Ovary (tissue), 9 donors: Measurements from ENCODE around the gene CLDN15. TPM values are rescaled to one million over a fixed set of nuclear protein-coding genes. Genes with fewer than 3 reads are reported as not detected.

Experiments used
- DNase-seq, 5 donors: peaks; one replicate each; pipeline ENCODE4 v3.0.0-alpha.2; 2019 to 2020
- H3K27ac ChIP-seq, 2 donors: fragments of 200-600 bp; one replicate each; pipeline versions ENCODE4 v1.5.1 to v1.8.0; 2019 to 2022
- H3K27me3 ChIP-seq: fragments of 200-600 bp; one replicate; pipeline ENCODE4 v1.8.0; 2022
- H3K36me3 ChIP-seq: fragments of 200-600 bp; sonication (generic); one replicate; pipeline ENCODE4 v1.5.1; 2019
- H3K4me1 ChIP-seq: one replicate; pipeline ENCODE4 v1.8.1; 2013; ENCODE audit warnings: mild to moderate bottlenecking, moderate library complexity; ENCODE audit not compliant: insufficient read depth
- H3K4me3 ChIP-seq: fragments of 200-600 bp; sonication (generic); one replicate; pipeline ENCODE4 v1.5.1; 2017
- H3K9me3 ChIP-seq, 2 donors: fragments of 200-600 bp in 1 of 2; sonication (generic) in 1 of 2; one replicate each; pipeline versions ENCODE4 v1.5.1 to v1.8.1; 2013 to 2019; ENCODE audit warnings: mild to moderate bottlenecking in 1 of 2, moderate library complexity in 1 of 2
- EP300 ChIP-seq: sonication (generic); formaldehyde crosslinking; IDR thresholded peaks from one replicate; pipeline ENCODE4 v1.6.1; 2017; ENCODE audit warnings: antibody characterized with exemption
- POLR2A ChIP-seq: fragments of 450-650 bp; IDR thresholded peaks from one replicate; pipeline ENCODE4 v1.6.1; 2017; ENCODE audit warnings: antibody characterized with exemption, mild to moderate bottlenecking, moderate library complexity
- WGBS, 3 donors: extraction: QIAGEN DNeasy Blood & Tissue Kit in 1 of 3; methylation state at CpG; one replicate each; pipeline versions ENCODE4 v1.1.5 to v1.1.7; 2013 to 2017; 5-methylcytosine and 5-hydroxymethylcytosine counted together
- intact Hi-C, 4 donors: fragments of 100-400 bp; cut with DNase I; formaldehyde crosslinking; loops; one replicate each; pipeline versions ENCODE4 v1.11.0 to v1.15.1; 2022 to 2023
- polyA plus RNA-seq, 2 donors: library from polyadenylated mRNA; stranded (reverse); fragments of 200-250 nt in 1 of 2; fragments of 350-450 nt in 1 of 2; fragmentation: Illumina TruSeq in 1 of 2; extraction: RNeasy Lipid Tissue Mini Kit (QIAGEN cat#74804) in 1 of 2; gene quantifications; one replicate each; pipeline ENCODE4 v1.2.3, GENCODE V29; 2013 to 2014
- total RNA-seq, 7 donors: library from RNA; depleted of rRNA in 2 of 7; stranded (reverse); fragments of >200 nt in 2 of 7; fragmentation: NEBNext Ultra II Directional in 3 of 7; extraction: Animal tissue kit (Norgen Biotek cat#: 25700) in 3 of 7; gene quantifications; one replicate each; pipeline versions ENCODE4 v1.1.0 to v1.2.4, GENCODE V29; 2016 to 2023
- TF ChIP-seq, protein P1 (sequence below), 3 donors: fragments of 450-650 bp in 2 of 3; fragments of 200-600 bp in 1 of 3; IDR thresholded peaks; one replicate each; pipeline versions ENCODE4 v1.5.1 to v1.8.0; 2016 to 2022; ENCODE audit warnings: antibody characterized with exemption in 3 of 3, mild to moderate bottlenecking in 1 of 3
- donor health status: DM: no; HTN: no; CAD: no; lungs with moderate emphysema.
- donor health status: DM: no; HTN: no; CAD: no.
- donor health status: Bipolar disorder and iron deficiency.
- donor health status: DM: yes; HTN: yes; CAD: no.
- donor health status: DM: no; HTN: no; CAD: no.
- donor health status: DM: yes; HTN: yes; CAD: no.

The CLDN15 gene
- total and polyA plus RNA-seq, 9 donors: 3.6 to 225 (median 11.7) TPM

DNA sequence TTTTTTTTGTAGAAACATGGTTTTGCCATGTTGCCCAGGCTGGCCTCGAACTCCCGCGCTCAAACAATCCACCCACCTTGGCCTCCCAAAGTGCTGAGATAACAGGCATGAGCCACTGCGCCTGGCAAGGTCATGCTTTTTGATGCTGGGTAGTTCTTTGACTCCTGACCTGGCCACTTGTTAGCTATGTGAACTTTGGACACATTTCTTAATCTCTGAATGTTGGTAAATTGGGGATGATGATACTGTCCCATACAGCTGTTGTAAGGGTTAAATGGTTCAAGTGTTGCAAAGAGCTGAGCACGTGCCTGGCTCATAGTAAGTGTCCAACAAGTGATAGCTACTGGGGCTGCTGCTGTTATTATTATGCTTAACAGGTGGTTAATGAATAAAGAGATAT, 17.3 kb downstream of the CLDN15 start:
- WGBS, 3 donors: 77 to 82% (median 78%) methylated on average over 5 of the region's 5 CpGs
- no peak overlapping the region for H3K27ac ChIP-seq
- no peaks in the 10 kb centered on the region for H3K36me3 ChIP-seq
- H3K4me1 ChIP-seq: peaks cover 12% of the 10 kb centered on the region
- intact Hi-C loops: no loop called here
- H3K9me3 ChIP-seq: no peaks in the 10 kb centered on the region
- H3K27me3 ChIP-seq: no peaks in the 10 kb centered on the region
- TF ChIP-seq EP300 (no peak), POLR2A (no peak)
- TF ChIP-seq, protein P1, sequence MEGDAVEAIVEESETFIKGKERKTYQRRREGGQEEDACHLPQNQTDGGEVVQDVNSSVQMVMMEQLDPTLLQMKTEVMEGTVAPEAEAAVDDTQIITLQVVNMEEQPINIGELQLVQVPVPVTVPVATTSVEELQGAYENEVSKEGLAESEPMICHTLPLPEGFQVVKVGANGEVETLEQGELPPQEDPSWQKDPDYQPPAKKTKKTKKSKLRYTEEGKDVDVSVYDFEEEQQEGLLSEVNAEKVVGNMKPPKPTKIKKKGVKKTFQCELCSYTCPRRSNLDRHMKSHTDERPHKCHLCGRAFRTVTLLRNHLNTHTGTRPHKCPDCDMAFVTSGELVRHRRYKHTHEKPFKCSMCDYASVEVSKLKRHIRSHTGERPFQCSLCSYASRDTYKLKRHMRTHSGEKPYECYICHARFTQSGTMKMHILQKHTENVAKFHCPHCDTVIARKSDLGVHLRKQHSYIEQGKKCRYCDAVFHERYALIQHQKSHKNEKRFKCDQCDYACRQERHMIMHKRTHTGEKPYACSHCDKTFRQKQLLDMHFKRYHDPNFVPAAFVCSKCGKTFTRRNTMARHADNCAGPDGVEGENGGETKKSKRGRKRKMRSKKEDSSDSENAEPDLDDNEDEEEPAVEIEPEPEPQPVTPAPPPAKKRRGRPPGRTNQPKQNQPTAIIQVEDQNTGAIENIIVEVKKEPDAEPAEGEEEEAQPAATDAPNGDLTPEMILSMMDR (IDR thresholded peaks at IDR 0.05): no peak
- no peak for DNase-seq
- H3K4me3 ChIP-seq: no peak overlapping the region

DNA sequence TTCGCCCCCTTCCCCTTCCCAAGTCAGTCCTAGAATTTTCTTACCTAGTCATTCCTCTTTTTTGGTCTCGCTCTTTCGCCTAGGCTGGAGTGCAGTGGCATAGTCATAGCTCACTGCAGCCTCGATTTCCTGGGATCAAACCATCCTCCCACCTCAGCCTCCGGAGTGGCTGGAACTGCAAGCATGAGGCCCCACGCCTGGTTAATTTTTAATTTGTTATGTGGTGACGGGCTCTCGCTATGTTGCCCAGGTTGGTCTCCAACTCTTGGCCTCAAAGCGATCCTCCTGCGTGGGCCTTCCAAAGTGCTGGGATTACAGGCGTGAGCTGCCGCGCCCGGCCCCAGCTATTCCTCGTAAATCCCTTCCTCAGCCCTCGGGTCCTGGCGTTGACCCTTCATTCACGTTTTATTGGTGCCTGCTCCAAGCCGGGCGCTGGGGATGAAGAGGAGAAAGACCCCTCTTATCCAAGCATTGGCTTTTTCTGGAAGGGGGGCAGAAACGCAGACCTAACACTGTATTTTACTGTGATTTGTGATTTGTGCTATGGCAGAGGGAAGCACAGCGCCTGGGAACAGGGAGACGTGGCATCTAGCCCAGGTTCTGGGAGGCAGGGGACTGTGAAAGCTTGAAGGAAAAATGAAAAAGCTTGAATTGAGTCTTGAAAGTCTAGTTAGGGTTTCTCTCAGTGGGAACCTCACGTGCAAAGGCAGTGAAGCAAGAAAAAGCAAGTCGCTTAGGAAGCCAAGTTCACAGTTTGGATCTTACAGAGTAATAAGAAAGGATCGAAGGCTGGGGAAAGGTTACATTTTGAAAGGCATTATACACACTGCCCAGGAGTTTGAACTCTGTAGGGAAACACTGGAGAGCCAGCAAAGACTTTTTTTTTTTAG, 19.1 kb downstream of the CLDN15 start:
- H3K4me1 ChIP-seq: peaks cover 12% of the 10 kb centered on the region
- no peak for DNase-seq
- peak overlapping the region in 1 of 2 donors; percentile 85 for H3K27ac ChIP-seq
- H3K36me3 ChIP-seq: no peaks in the 10 kb centered on the region
- H3K4me3 ChIP-seq: peak overlapping the region; percentile 86
- no peaks in the 10 kb centered on the region for H3K9me3 ChIP-seq
- WGBS, 3 donors: 5 to 6% (median 5%) methylated on average over 26 of the region's 26 CpGs
- no peaks in the 10 kb centered on the region for H3K27me3 ChIP-seq
- intact Hi-C loops: no loop called here
- TF ChIP-seq EP300: no peak
- TF ChIP-seq, protein P1 (IDR thresholded peaks at IDR 0.05): no peak
- TF ChIP-seq POLR2A: no peak

DNA sequence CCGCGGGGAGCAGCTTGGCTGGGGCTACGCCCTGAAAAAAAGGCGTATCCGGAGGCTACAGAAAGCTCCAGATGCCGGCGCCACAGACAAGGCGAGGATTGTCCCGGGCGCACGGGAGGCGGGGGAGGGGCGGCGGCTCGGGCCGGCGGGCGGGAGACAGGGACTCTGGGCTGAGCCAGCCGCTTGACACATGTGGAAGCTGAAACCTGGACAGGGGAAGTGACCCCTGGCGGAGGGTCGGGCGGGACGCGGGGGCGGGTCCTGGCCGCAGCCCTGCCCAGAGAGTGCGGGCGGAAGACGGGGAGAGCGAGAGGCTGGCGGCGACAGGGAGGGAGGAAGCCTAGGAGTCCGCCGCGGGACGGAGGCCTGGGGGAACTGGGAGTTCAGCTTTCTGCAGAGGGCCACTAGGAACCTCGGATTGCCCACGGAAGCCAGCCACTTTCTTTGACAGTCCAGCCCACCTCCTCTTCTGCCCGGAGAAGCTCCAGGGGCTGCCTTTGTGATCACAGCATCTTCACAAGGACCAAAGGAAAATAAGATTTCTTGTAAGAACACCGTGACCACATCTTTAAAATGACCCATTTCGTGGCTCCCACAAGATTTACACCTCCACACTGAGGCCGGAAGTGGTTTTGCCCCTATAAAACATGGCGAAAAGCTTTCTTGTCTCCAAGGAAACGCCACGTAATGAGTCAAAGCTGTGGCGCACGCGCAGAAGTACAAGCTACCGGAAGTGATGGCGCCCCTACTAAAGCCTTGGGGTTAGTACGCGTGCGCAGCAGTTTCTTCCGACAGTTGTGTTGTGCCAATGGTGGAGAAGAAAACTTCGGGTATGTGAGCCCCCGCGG, 20.0 kb downstream of the CLDN15 start, which contains the start of the genes PLOD3 and ZNHIT1:
TSS of gene PLOD3 (minus strand) at position 194 of the 848 bp plus-strand sequence. CDS start 307 bp downstream, outside the sequence.
TSS of gene ZNHIT1 (plus strand) at position 778 of the 848 bp plus-strand sequence. CDS start at position 809, 31 bp downstream.
- WGBS, 3 donors: 0 to 1% (median 0%) methylated on average over 45 to 57 of the region's 57 CpGs
- intact Hi-C loops: no loop called here
- peak within 1 kb of the TSS; percentile 86 for H3K4me3 ChIP-seq
- H3K27me3 ChIP-seq: no peaks in the 10 kb centered on the region
- TF ChIP-seq, protein P1 (IDR thresholded peaks at IDR 0.05): peak in 1 of 3 donors; percentile 8
- no peak for TF ChIP-seq POLR2A
- no peak for TF ChIP-seq EP300
- peak; percentile 94 to 98 (median 96) for DNase-seq
- H3K4me1 ChIP-seq: peaks cover 12% of the 10 kb centered on the region
- no peaks in the 10 kb centered on the region for H3K9me3 ChIP-seq
- no peaks in the 10 kb centered on the region for H3K36me3 ChIP-seq
- H3K27ac ChIP-seq: peak within 1 kb of the TSS; percentile 22 to 85

DNA sequence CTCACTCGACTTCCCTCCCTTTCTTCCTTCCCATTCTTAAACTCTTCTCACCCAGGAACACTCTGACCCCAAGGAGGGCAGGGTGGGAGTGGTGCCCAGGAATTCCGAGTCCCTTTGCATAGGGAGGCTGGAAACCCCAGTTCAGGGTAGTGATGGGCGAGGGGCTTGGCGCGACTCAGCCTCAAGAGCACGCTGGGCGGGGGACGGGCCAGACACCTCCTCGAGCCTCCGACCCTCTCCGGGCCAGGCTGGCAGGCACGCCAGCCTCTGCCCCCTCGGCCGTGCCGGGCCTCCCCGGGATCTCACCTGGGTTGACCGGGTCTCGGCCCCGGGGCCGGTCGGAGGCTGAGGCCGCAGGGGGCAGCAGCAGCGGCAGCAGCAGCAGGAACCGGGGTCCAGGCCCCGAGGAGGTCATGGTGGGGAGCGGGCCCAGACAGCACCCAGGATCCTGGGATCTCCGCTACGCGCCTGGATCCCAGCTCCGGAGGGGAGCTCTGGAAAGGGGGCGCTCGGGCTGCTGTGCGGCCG, 20.7 kb downstream of the CLDN15 start:
- peak in 3 of 5 donors; percentile 23 to 58 (median 46) for DNase-seq

More for the DNA sequence above, 20.7 kb downstream of the CLDN15 start:
- Histone ChIP-seq H3K27ac (peak overlapping the region; percentile 22 to 85), H3K4me3 (peak overlapping the region; percentile 86), H3K4me1 (peaks cover 12% of the 10 kb centered on the region), H3K27me3 (no peaks in the 10 kb centered on the region), H3K36me3 (no peaks in the 10 kb centered on the region), H3K9me3 (no peaks in the 10 kb centered on the region)
- 0 to 1% (median 1%) methylated on average over 26 to 34 of the region's 34 CpGs for WGBS, 3 donors
- no peak for TF ChIP-seq POLR2A
- intact Hi-C loops: no loop called here
